DMS153 treated with DMSO at 0.1 percent for 48 hours (cell line): ENCODE results near the gene FYTTD1.
A peak's percentile ranks its signal among the peaks of the same experiment; 100 is the strongest.

Source experiments
- DNase-seq: peaks from one replicate; lab custom pipeline; 2025; ENCODE audit not compliant: unreplicated experiment; lab: John Stamatoyannopoulos, UW

The FYTTD1 gene

DNA sequence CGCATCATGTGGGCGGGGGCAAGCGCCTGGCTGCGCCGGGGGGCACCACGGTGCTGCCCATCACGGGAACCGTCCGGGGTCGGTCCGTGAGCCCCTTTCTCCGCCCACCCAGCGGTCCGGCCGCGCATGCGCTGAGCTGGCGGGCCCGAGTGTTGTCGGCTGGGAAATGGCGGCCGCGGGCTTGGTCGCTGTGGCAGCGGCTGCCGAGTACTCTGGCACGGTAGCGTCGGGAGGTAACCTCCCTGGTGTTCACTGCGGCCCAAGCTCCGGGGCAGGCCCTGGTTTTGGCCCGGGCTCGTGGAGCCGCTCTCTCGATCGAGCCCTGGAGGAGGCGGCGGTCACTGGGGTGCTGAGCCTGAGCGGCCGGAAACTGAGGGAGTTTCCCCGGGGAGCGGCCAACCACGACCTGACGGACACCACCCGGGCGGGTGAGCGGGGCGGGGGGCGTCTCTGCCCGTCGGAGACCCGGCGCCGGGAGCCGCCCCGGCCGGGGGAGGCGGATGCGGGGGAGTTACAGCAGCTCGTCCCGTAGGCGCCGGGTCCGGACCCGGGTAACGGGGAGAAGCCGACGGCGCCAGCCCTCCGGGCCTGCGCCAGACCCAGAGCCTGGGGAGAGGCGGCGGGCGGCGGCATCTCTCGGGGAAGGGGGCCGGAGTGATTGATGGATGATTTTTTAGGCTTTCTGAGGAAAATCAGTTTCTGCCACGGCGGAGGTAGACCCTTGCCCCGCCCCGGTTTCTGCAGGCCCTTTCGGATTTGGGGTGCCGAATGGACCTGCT, 41.6 kb downstream of the FYTTD1 start, which contains the start of gene LRCH3:
TSS of gene LRCH3 (plus strand) at position 142 of the 779 bp plus-strand sequence. CDS start at position 167, 25 bp downstream.
- DNase-seq, result peak; percentile 43

DNA sequence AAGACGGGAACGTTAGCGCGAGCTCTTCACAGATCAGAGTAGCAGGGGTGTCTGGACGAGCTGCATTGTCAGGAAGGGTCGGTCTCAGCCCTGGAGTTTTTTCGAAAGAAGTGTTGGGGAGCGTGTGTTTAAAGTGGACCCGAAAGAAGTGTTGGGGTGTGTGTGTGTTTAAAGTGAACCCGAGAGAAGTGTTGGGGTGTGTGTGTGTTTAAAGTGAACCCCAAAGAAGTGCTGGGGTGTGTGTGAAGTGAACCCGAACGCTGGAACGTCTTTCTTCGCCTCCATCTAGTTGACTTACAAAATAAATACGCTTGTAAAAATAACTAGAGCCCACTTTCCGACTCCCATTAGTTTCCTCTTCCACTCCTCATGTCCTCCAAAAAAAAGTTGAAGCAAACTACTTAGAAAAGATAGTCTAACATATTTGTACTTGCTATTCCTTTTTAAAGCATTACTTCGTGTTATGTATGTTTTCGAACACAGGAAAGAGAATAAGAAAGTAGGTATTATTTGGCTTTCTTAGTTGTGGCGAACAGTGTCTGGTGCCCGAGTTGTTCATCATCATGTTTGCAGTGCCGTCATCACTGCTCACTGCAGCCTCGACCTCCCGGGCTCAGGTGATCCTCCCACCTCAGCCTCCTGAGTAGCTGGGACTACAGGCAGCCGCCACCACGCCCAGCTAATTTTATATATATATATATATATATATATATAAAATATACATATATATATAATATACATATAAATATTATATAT, 42.4 kb downstream of the FYTTD1 start:
- DNase-seq, result no peak

DNA sequence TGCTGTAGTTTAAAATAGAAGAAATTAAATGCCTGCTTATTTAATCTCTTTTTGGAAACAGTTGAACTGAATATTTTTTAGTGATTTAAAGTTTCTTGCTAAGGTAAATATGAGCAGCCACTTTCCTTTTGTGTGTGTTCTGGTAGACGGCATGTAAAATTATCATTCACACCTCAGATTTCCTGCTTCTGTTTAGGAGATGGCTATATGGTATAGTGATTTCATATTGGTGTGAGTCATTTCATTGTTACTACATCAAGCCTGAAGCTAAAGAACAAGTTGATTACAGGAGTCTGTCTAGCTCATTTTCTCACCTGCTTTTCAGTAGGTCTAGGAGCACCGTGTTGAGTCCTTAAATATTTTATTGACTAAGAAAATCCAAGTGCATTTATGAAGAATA, 43.6 kb downstream of the FYTTD1 start:
- DNase-seq, result no peak

DNA sequence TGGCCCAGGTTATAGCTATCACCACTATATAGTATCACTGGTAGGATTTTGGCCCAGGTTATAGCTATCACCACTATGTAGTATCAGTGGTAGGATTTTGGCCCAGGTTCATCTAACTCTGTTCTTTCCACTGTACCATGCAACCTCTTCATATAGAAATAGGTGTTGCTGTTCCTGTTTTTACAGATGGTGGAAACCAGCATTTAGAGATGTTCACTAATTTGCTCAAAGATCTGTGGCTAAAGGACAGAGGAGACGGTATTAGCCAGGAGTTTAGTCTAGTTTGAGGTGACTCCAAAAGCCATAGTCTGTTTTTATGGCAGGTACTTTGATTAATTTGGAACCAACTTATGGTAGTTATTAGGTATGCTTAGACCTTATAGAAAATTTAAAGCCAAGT, 44.4 kb downstream of the FYTTD1 start:
- no peak for DNase-seq

DNA sequence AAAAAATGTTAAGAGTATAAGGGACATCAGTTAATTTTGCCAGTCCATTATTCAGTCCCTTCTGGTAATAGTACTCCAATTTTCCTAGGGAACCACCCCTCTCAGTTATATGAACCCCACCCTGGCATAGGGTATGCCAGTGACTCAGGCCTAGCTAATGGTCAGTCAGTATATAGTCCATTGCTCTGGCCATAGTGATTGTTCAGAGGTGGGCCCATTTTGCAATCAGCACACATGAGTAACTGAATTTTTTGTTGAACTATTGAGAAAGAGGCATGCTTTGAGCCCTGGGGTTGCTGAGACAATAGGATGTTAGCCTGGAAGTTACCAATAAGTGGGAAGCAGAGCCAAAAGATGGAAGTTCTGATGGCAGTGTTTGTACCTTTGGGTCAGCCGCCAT, 45.5 kb downstream of the FYTTD1 start:
- DNase-seq, result no peak

DNA sequence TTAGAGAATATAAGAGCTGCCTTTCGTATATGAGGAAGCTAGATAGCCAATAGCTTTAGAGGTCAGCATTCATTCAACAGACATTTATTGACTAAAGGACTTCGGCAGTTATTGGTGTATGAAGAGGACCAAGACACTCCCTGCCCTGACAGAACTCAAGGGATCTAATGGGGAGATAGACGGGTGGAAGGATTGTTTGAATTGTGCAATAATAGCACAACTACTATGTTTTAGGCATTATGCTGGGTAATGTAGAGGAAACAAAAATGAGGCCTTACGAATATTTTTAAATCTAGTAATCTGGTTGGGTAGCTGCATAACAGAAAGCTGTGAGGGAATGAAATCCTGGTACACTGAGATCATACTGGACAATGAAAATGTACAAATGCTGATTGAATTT, 46.4 kb downstream of the FYTTD1 start:
- no peak for DNase-seq

DNA sequence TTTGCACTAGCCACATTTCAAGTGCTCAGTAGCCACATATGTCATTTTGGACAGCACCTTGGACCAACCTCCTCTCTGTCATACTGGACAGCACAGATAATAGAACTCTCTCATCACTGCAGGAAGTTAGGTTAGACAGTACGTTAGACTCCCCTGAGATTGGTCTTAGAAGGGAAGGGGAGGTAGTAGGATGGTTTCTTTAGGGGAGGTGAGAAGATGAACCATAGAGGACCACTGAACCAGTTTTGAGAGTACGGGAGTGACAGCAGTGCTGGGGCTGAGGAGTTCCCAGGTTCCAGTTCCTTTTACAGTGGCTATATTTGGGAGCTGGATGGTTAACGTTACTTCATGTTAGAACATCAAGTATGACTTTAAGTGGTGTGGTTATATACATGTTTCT, 49.2 kb downstream of the FYTTD1 start:
- DNase-seq, result no peak

DNA sequence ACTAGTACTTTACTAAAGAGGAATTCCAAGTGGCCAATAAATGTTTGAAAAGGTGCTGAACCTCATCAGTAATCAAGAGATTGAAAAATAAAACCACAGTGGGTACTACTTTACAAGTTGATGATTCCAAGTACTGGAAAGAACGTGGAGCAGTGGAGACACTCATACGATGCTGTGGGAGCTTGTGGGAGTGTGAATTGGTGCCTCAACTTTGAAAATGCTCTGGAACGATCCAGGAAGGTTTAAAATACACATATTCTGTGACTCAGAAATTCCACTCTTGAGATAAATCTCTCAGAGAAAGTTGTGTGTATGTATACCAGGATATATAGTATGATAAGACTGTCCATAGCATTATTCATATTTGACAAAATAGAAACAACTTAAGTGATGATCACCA, 50.7 kb downstream of the FYTTD1 start:
- DNase-seq, result no peak

DNA sequence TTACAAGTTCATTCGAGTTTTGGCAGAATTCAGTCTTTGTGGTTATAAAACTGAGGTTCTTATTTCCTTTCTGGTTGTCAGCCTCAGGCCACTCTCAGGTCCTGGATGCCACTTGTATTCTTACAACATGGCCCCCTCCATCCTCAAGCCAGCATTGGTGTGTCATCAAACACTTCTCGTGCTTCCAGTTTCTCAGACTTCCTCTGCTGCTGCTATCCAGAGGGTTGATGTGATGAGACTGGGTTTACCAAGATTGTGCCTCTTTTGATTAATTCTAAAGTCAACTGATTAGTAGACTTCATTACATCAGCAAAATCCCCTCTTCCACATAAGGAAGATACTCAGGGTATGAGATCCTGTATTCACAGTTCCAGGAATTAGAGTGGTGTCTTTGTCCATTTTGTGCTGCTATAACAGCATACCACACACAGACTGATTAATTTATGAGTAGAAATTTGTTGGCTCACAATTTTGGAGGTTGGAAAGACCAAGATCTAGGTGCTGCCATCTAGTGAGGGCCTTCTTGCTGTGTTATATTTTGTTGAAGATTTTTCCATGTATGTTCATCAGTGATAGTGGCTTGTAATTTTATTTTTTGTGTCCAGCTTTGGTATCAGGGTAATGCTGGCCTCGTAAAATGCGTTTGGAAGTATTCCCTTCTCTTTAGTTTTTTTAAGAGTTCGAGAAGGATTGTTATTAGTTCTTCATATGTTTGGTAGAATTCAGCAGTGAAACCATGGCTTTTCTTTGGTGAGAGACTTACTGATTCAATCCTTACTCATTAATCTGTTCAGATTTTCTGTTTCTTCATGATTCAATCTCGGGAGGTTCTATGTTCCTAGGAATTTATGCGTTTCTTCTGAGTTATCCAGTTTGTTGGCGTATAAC, 52.5 kb downstream of the FYTTD1 start:
- DNase-seq, result peak; percentile 5

DNA sequence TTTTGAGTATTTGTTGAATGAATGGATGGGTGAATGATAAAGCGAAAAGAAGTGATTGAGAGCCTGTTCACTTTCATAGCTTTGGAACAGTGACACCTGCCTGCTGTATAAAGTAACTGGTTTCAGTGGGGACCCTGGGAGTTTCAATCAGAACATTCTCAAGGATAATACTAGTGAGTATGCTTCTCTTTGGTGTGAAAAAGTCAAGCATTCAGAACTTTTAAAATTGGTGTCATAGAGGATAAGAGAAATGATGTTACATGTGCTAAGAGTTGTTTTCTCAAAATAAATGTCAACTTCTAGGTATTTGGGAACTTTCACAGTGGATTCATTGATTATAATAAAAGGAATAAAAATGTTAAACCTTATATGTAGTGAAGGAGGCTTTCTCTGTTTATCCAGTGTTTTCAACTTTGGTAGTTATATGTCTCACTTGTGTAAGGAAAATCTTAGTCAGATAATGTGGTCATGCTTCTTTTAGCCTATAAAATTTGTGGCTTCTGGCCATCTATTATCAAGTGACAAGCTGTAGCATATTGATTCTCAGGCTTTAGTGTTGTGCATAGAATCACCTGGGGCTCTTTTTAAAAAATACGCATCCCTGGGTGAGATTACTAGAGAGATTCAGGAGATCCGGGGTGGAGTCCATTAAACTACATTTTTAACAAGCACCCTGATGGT, 53.2 kb downstream of the FYTTD1 start:
- no peak for DNase-seq

DNA sequence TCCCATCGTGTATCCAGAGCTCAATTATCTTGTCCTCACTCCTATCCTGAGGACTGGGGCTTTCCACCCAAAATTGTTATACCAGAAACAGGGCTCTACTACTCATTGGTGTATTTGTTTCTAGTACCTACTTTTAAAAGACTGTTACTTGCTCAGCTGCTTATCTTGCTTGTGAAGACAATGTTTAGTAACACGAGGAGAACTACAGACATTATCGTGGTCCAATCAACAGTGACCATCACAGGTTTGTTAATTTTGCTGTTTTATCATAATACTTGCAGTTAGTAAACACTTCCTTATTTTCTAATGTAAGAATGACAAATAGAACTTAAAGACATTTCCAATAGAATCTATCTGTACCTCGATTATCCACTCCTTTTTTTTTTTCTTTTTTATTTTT, 54.8 kb downstream of the FYTTD1 start:
- DNase-seq, result no peak

DNA sequence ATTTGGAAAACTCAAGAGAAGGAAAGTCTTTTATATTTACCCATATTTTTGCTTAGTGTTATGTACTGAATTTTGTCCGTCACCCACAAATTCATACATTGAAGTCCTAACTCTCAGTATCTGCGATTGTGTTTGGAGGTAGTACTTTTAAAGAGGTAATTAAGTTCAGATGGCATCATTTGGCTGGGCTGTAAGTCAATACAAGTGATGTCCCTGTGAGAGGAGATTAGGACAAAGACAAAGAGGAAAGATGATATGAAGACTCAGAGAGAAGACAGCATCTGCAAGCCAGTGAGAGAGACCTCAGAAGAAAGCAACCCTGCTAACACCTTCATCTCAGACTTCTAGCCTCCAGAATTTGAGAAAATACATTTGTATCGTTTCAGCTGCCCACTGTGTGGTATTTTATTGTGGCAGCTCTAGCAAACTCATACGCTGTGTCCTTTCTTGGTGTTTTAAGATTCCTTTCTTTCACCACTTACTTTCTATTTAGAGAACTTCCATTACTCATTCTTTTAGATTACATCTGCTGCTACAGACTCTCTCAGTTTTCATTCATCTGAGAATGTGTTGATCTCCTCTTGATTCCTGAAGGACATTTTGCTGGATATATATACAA, 58.4 kb downstream of the FYTTD1 start:
- DNase-seq, result no peak

DNA sequence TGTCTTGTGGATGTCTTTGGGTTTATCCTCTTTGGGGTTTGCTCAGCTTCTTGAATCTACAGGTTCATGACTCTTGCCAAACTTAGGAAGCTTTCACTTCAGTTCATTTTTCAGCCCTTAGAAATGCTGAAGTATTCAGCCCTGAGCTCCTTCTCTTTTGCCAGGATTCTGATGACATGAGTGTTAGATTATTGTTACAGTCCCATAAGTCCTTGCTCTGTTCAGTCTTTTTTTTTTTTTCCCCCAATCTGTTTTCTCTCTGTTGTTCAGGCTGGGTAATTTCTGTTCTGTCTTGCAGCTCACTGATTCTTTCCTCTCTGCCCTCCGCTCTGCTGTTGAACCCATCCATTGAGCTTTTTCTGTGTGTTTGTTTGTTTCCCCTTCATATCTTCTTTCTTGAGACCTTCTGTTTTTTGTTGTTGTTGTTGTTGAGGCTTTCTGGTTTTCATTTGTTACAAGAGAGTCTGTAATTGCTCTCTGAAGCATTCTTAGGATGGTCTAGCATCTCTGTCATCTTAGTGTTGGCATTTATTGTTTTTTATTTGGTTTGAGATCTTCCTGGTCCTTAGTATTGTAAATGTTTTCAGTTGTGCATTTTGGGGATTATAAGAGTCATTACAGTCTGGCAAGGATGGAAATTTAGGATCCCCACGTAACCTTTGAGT, 59.8 kb downstream of the FYTTD1 start:
- DNase-seq, result no peak

DNA sequence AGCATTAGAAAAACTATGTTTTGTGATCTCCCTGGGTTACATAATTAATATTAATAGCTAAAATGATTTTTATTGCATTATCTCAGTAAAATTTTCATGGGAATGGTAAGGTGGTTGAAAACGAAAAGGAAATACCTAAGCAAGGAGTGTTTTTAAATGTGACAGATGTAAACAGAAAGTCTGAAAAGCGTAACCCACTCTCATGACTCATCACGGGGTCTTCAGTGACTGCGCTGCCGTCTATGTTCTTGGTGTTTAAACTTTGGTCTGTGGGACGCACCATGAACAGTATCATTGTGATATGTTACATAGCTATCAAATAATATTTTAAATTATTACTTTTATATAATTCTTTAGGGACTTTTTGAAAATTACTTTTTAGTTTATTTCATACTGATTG, 61.2 kb downstream of the FYTTD1 start:
- DNase-seq, result no peak

DNA sequence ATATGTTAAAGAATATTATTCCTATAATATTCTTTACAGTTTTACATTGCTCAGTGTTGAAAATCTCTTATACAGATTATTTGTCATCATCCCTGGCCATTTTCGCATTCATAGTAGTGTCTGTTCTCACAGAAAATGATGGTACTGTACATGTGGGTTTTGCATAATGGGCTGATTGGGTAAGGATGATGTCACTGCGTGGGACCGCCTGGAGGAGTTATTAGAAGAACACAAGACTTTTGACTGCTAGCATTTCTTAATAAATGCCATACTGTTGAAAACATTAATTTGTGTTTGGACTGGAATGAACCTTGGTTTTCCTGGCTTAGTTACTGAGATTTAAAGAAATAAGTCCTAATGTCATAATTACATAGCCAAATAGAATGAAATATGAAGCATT, 61.7 kb downstream of the FYTTD1 start:
- no peak for DNase-seq

DNA sequence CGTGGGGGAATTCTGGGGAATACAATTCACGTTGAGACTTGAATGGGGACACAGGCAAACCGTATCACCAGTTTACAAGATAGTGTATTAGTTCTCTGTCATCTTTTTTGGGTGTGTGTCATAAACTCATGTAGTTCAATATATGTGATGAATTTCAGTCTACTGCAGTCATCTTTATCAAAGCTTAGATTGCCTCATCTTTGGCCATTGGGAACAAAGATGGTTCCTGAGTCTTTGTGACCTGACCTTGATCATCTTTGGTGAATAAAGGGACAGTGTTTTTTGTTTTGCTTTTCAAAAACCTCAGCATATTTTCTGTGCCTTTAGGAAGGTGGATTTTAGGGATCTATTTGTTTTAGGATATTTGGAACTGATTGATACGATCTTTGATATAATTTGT, 64.7 kb downstream of the FYTTD1 start:
- DNase-seq, result no peak

DNA sequence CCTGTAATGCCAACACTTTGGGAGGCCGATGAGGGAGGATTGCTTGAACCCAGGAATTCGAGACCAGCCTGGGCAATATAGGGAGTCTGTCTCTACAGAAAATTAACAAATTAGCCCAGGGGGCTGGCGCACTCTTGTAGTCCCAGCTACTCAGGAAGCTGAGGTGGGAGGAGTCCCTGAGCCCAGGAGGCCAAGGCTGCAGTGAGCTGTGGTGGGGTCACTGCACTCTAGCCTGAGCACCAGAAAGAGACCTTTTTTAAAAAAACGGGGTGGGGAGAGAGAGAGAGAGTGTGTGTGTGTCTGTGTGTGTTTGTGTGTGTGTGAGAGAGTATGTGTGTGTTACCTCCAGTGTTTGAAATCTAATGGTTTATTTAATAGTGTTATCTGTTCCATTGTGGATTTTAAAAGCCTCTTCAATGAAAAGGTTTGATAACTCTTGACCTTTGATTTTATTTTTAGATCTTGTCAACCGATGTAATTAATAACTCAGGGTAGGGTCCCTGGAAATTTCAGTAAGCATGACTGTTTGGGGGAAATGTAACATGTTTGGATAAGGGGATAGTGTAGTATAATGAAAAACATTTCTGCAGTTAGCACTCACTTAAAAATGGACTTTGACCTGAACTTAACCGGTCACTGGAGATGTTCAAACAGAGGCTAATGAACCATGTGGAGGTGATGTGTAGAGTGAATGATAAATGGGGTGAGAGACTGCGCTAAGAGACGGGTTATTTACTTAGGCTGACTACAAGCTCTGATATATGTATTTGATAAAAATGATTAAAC, 71.1 kb downstream of the FYTTD1 start:
- DNase-seq, result no peak

DNA sequence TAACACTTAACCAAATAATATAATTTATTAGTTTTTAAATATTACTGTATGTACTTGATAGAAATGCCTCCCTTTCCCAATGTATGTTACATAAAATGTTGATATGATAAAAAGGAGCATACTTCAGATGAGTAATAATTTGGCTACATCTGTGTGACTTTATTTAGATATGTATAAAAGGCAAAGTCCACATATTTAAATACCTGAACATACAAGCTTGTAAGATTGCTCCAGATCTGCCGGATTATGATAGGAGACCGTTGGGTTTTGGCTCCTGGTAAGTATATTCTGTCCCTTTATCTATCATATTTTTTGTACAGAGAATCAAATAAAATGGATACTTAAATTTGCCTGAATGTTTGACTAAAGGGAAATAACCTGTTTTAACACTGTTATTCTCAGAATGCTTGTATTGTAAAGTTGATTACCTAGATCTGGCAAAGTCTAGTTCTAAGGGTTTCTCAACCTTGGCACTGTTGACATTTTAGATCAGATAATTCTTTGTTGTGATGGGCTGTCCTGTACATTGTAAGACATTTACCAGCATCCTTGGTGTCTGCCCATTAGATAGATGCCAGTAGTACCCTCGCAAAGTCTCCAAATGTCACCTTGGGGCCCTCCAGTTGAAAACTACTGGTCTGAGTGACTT, 79.8 kb downstream of the FYTTD1 start:
- no peak for DNase-seq
